Gastrocnemius medialis (tissue), 4 donors: Measurements from ENCODE around the gene HIVEP2.

ENCODE experiments used
- CTCF ChIP-seq, 5 experiments: fragments of 450-650 bp in 3 of 5; fragments of 200-600 bp in 2 of 5; sonication (generic) in 2 of 5; IDR thresholded peaks in 4 of 5; conservative IDR thresholded peaks in 1 of 5; 1 replicate in 4 of 5; 2 replicates in 1 of 5; pipeline ENCODE4 v1.5.1; 2016 to 2019; ENCODE audit warnings: antibody characterized with exemption in 5 of 5, mild to moderate bottlenecking in 3 of 5, moderate library complexity in 3 of 5
- POLR2A ChIP-seq, 2 donors: fragments of 450-650 bp; IDR thresholded peaks; one replicate each; pipeline ENCODE4 v1.6.1; 2017; ENCODE audit warnings: antibody characterized with exemption in 2 of 2, mild to moderate bottlenecking in 2 of 2, moderate library complexity in 2 of 2

DNA sequence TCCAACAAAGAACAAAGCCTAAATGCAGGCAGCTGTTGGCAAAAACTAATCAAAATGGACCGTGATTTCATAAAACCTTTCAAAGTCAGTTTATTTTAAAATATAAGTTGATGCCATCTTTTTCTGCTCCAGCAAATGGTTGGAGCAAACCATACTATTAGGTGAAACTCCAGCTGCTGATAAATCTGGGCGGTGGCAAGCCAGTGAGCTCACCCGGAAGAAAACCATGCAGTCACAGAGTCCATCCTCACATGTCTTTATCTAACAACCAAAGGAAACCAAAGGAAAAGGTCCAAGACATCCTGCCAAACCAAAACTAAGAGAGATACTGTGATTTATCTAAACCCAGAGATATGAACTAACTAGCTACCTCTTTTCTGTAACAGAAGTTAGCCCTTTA, 72.6 kb downstream of the HIVEP2 start:
- no peak for TF ChIP-seq POLR2A (IDR thresholded peaks at IDR 0.05)
- no peak for TF ChIP-seq CTCF (IDR thresholded peaks at IDR 0.05 in 4 of 5, conservative IDR thresholded peaks at IDR 0.05 in 1 of 5)
